Subcutaneous adipose tissue (tissue), 4 donors: ENCODE measurements around the gene CHST14. TPM values are rescaled to one million over a fixed set of nuclear protein-coding genes. Genes with fewer than 3 reads are reported as not detected.

Experiments
- total RNA-seq, 4 donors: library from RNA; depleted of rRNA; stranded (reverse); fragments of >200 nt; gene quantifications; one replicate each; pipeline ENCODE4 v1.1.0, GENCODE V29; 2016
- TF ChIP-seq, protein P1 (sequence below): fragments of 450-650 bp; IDR thresholded peaks from one replicate; pipeline ENCODE4 v1.5.1; 2016; ENCODE audit warnings: low read depth, mild to moderate bottlenecking, control low read depth, antibody characterized with exemption, moderate library complexity

CHST14 gene
- total RNA-seq, 4 donors from 2014 or later, result 9.0 to 9.8 (median 9.7) TPM

DNA sequence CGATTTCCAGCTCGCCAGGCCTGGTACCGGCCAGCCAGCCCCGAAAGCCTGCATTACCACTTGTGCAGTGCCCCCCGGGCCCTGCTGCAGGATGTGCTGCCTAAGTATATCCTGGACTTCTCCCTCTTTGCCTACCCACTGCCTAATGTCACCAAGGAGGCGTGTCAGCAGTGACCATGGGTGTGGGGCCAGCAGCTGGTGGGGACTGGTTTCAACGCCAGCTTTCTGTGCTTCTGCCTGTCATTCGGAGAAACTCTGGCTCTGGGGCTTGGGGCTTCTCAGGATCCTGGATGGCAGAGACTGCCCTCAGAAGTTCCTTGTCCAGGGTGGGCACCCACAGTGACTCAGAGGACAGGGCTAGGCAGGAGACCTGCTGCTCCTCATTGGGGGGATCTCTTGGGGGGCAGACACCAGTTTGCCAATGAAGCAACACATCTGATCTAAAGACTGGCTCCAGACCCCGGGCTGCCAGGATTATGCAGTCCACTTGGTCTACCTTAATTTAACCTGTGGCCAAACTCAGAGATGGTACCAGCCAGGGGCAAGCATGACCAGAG, 1.5 kb downstream of the CHST14 start:
- TF ChIP-seq, protein P1, sequence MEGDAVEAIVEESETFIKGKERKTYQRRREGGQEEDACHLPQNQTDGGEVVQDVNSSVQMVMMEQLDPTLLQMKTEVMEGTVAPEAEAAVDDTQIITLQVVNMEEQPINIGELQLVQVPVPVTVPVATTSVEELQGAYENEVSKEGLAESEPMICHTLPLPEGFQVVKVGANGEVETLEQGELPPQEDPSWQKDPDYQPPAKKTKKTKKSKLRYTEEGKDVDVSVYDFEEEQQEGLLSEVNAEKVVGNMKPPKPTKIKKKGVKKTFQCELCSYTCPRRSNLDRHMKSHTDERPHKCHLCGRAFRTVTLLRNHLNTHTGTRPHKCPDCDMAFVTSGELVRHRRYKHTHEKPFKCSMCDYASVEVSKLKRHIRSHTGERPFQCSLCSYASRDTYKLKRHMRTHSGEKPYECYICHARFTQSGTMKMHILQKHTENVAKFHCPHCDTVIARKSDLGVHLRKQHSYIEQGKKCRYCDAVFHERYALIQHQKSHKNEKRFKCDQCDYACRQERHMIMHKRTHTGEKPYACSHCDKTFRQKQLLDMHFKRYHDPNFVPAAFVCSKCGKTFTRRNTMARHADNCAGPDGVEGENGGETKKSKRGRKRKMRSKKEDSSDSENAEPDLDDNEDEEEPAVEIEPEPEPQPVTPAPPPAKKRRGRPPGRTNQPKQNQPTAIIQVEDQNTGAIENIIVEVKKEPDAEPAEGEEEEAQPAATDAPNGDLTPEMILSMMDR, result no peak

DNA sequence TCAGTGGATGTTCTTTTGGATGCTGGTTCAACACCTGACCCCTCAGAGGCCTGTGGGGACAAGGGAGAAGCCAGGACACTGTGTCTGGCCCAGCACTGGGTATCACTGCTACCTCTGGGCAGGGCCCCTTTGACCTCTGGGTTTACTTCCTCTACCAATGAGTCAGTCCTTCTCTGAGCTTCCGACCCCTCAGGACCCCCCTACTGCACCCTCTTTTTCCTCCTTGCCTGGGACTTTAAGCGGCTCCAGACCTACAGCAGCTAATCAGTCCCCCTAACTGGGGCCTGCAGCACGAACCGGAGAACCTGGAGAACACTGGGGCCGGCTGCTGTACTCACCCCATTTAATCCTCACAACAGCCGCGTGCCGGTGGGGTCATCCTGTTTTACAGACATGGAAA, 3.8 kb downstream of the CHST14 start:
- TF ChIP-seq, protein P1, result no peak

DNA sequence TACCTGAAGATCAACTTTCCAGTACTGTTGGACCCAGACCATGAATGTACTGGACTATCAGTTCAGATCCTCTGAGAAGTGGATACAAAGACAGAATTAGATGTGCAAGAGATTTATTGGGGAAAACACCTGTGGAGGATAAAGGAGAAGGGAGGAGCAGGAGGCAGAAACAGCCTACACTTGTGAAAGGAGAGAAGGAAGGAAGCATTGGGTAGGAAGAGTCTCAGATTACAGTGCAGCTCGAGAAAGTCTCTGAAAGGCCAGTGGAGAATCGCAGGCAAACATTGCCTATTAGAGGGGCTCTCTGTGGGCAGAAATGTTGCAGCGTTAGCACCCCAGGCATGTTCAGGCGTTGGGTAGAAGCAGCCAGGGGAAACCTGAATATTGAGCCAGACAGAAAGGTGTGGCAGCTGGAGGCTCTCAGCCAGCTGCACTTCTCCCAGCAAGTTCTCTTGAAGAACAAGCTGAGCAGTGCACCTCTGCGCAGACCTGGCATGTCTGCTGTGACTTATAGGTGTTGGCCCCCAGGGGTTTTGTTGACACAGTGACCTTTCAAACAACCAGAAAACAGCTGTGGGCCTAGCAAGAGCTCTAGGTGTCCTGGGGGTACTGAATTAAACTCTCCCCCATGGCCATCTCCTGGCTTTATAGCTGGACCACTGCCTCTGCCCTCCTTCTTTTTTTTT, 7.0 kb downstream of the CHST14 start:
- TF ChIP-seq, protein P1, result no peak

DNA sequence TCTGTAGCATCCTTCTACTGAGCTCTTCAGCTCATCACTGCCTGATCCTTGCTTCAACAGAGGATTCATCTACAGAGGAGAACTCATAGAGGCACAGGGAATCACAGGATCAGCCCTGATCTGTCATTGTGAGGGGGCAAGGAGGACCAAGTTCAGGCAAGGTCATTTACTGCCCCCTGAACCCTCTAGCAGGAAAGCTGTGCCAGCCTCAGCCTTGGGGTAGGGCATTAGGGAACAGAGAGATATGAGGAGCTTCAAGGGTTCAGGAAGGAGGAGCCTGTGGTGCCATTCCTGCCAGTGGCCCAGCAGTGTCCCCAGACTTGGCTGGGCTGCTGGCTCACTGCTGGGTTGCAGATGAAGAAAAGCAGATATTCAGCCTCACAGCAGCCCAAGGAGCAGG, 8.2 kb downstream of the CHST14 start:
- TF ChIP-seq, protein P1, result no peak

DNA sequence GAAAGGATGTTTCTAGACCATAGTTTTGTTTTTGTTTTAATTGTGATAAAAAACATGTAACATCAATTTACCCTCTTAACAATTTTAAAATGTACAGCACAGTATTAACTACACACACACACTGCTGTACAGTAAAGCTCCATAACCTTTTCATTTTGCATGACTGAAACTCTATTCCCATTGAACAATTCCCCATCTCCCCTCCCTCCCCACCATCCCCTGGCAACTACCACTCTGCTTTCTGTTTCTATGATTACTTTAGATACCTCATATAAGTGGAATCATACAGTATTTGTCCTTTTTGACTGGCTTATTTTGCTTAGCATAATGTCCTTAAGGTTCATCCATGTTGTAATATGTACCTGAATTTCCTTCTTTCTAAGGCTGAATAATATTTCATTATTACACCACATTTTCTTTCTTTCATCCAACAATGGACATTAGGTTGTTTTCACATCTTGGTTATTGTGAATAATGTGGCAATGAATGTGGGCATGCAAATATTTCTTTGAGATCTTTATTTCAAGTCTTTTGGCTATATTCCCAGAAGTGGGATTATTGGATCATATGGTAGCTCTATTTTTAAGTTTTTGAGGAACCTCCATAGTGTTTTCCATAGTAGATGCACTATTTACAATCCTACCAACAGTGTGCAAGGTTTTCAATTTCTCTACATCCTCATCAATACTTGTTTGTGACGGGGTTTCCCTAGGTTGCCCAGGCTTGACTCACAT, 10.7 kb downstream of the CHST14 start:
- TF ChIP-seq, protein P1, result no peak

DNA sequence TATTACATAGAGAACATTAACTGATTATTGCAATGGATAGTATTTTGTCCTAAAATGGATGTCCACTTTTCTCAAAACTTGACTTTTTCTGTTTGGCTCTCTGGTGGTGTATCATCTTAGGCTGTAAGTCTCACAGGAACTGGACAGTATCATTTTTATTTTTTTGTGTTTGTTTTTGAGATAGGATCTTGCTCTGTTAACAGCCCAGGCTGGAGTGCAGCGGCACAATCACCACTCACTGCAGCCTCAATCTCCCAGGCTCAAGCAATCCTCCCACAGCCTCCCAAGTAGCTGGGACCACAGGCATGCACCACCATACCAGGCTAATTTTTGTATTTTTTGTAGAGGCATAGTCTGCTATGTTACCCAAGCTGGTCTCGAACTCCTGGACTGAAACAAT, 13.1 kb downstream of the CHST14 start:
- TF ChIP-seq, protein P1, result no peak

DNA sequence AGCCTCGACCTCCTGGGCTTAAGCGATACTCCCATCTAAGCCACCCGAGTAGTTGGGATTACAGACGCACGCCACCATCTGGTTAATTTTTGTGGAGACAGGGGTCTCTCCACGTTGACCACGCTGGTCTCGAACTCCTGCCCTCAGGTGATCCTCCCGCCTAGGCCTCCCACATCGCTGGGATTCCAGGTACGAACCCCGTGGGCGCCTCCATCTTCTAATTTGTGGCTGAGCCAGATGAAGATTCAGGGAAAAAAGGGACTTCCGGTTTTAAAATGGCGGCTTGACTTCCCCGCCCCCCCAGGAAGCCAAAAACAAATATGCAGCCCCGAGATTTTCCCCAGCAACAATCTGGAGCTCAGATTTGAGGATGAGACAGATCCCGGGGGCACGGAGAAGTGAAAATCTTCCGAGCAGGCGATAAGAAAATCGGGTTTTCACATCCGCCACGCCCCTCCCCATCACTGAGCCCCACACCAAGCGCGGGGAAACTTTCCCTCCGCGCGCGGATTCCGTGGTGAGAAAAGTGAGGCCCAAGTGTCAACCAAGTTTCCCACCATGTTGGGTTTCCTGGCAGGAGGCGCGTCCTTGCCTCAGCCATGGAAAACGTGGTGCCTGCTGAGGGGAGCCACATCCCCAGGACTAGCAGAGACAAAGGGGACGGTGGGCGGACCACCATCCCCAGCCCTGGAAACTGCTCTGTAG, 15.4 kb downstream of the CHST14 start:
- TF ChIP-seq, protein P1, result no peak
